OCI-LY1 (cell line): ENCODE results near the gene APEX1.

Experiments used
- EZH2 ChIP-seq: fragments of 200-600 bp; sonication (generic), shearing (Covaris generic); IDR thresholded peaks from 2 replicates; pipeline ENCODE4 v1.8.0; 2017; ENCODE audit warnings: borderline replicate concordance, mixed run types, mild to moderate bottlenecking, antibody characterized with exemption, low read length, moderate library complexity, mixed read lengths
- TF ChIP-seq, protein P1 (sequence below): fragments of 200-600 bp; sonication (generic), shearing (Covaris generic); IDR thresholded peaks from 2 replicates; pipeline ENCODE4 v1.5.1; 2017; ENCODE audit warnings: mild to moderate bottlenecking, antibody characterized with exemption, low read length, moderate library complexity, mixed read lengths

DNA sequence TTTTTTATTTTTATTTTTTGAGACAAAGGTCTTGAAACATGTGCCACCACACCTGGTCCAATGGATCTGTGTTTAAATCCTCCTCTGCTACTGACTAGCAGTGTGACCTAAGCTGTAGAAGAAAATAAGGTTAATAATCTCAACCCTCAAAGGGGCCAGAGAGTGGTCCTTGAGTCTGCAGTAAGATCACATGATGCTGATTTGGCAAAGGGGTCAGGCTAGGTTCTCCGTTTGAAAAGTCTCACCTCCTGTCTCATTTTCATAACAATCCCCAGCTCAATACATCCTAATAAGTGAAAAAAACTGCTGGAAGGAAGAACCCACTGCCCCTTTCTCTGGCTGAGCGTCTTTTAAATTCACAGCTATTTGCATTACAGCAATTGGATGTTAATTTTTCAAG lies 33.8 kb upstream of the APEX1 start:
- TF ChIP-seq, protein P1, sequence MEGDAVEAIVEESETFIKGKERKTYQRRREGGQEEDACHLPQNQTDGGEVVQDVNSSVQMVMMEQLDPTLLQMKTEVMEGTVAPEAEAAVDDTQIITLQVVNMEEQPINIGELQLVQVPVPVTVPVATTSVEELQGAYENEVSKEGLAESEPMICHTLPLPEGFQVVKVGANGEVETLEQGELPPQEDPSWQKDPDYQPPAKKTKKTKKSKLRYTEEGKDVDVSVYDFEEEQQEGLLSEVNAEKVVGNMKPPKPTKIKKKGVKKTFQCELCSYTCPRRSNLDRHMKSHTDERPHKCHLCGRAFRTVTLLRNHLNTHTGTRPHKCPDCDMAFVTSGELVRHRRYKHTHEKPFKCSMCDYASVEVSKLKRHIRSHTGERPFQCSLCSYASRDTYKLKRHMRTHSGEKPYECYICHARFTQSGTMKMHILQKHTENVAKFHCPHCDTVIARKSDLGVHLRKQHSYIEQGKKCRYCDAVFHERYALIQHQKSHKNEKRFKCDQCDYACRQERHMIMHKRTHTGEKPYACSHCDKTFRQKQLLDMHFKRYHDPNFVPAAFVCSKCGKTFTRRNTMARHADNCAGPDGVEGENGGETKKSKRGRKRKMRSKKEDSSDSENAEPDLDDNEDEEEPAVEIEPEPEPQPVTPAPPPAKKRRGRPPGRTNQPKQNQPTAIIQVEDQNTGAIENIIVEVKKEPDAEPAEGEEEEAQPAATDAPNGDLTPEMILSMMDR: no peak
- TF ChIP-seq EZH2: no peak
